ENCODE results near the gene SLC48A1. TPM values are rescaled to one million over a fixed set of nuclear protein-coding genes. Genes with fewer than 3 reads are reported as not detected.
"Not testable (repeated sequence)": the region's sequence is repeated elsewhere in the genome, so short reads cannot be mapped to it uniquely, and the experiment has no call there.

SLC48A1 gene
- total and polyA plus RNA-seq, 8 donors = 2.3 to 29.0 (median 13.7) TPM

DNA sequence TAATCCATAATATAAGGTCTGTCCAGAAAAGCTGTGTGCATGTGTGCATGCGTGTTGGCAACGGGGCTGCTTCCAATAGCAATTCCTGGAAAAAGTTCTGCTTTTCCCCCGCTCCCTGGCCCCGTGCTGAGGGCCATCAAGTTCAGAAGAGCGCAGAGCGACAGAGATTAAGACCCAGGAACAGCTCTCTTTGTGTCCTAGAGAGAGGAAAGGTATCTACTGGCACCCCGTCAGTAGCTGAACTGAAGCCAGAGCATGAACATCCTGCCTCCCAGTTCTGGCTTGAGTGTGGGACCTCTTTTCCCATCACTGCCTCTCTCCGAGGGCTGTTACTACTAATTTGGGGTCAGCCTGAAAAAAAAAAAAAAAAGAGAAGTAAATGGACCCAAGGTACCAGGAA is 31.1 kb downstream of the SLC48A1 start:
- Histone ChIP-seq H3K4me1 (peaks cover 97 to 100% (median 99%) of the 10 kb centered on the region in 4 donors), H3K27ac (peak overlapping the region in 3 of 5 donors; percentile 16 to 72 (median 63)), H3K27me3 (no peaks in the 10 kb centered on the region), H3K36me3 (peaks cover 0 to 24% (median 8%) of the 10 kb centered on the region in 4 donors), H3K4me3 (peak overlapping the region in 1 of 4 donors; percentile 17), H3K9me3 (no peaks in the 10 kb centered on the region)
- intact Hi-C loops (cut with DNase I; ENCODE audit: low total_unique reads) = no loop called here
- DNase-seq = no peak
- WGBS, 5 donors = 63 to 87% (median 72%) methylated on average over 8 of the region's 8 CpGs
- TF ChIP-seq POLR2AphosphoS5 (IDR thresholded peaks at IDR 0.05) = no peak
- TF ChIP-seq POLR2A (IDR thresholded peaks at IDR 0.05) = no peak
- TF ChIP-seq EP300 (IDR thresholded peaks at IDR 0.05) = no peak
- TF ChIP-seq, protein P1, sequence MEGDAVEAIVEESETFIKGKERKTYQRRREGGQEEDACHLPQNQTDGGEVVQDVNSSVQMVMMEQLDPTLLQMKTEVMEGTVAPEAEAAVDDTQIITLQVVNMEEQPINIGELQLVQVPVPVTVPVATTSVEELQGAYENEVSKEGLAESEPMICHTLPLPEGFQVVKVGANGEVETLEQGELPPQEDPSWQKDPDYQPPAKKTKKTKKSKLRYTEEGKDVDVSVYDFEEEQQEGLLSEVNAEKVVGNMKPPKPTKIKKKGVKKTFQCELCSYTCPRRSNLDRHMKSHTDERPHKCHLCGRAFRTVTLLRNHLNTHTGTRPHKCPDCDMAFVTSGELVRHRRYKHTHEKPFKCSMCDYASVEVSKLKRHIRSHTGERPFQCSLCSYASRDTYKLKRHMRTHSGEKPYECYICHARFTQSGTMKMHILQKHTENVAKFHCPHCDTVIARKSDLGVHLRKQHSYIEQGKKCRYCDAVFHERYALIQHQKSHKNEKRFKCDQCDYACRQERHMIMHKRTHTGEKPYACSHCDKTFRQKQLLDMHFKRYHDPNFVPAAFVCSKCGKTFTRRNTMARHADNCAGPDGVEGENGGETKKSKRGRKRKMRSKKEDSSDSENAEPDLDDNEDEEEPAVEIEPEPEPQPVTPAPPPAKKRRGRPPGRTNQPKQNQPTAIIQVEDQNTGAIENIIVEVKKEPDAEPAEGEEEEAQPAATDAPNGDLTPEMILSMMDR (IDR thresholded peaks at IDR 0.05) = no peak

DNA sequence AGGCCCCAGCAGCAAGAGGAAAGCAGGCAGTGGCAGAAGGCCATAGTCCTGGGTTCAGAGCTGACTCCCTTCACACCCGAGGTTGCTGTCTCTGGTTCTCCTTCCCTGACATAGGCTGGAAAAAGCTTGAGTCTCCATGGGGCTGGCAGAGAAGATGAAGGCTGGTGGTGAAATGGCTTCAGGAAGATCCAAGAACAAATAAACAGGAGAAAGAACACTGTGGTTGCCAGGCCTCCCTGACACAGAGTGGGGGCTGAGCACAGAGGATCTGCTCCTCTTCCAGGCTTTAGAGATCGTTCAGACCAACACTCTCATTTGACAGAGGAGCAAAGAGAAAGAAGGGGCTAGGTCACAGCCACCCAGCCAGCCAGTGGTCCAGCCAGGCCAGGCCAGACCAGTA is 32.4 kb downstream of the SLC48A1 start:
- intact Hi-C loops (cut with DNase I; ENCODE audit: low total_unique reads) = no loop called here
- no peak for TF ChIP-seq EP300 (IDR thresholded peaks at IDR 0.05)
- TF ChIP-seq POLR2AphosphoS5 (IDR thresholded peaks at IDR 0.05) = peak in 1 of 3 donors; percentile 43
- WGBS, 5 donors = 35 to 61% (median 53%) methylated on average over 2 of the region's 2 CpGs
- Histone ChIP-seq H3K4me3 (no peak overlapping the region), H3K27ac (peak overlapping the region in 4 of 5 donors; percentile 16 to 99 (median 98)), H3K36me3 (peaks cover 0 to 16% (median 7%) of the 10 kb centered on the region in 4 donors), H3K9me3 (no peaks in the 10 kb centered on the region), H3K4me1 (peaks cover 98 to 100% (median 99%) of the 10 kb centered on the region in 4 donors), H3K27me3 (no peaks in the 10 kb centered on the region)
- DNase-seq = no peak

DNA sequence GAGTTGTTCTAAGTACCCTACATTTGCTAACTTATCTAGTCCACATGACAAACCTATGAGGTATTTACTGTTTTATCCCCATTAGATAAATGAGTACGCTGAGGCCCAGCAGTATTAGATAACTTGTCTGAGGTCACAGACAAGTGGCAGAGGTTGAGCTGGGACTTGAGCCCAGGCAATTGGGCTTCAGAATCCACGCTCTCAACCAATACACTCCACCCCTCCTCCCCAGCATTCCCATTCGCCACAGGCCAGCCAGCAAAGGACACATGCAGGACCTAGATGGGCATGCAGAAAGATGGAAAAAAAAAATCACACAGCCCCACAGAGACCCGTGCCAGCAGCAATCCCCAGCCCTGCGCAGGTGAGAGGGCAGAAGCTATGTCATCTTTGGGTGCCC is 34.3 kb downstream of the SLC48A1 start:
- H3K27ac ChIP-seq = peak overlapping the region in 4 of 5 donors; percentile 97 to 99 (median 98)
- H3K27me3 ChIP-seq = no peaks in the 10 kb centered on the region
- DNase-seq = no peak
- H3K9me3 ChIP-seq = no peaks in the 10 kb centered on the region
- H3K4me3 ChIP-seq = peak overlapping the region in 1 of 4 donors; percentile 28
- intact Hi-C loops (cut with DNase I; ENCODE audit: low total_unique reads) = no loop called here
- peaks cover 0 to 16% (median 5%) of the 10 kb centered on the region in 4 donors for H3K36me3 ChIP-seq
- TF ChIP-seq EP300 (IDR thresholded peaks at IDR 0.05) (no peak), POLR2AphosphoS5 (IDR thresholded peaks at IDR 0.05) (no peak)
- 32 to 58% (median 46%) methylated on average over 5 of the region's 5 CpGs for WGBS, 5 donors
- peaks cover 96 to 100% (median 100%) of the 10 kb centered on the region in 4 donors for H3K4me1 ChIP-seq

DNA sequence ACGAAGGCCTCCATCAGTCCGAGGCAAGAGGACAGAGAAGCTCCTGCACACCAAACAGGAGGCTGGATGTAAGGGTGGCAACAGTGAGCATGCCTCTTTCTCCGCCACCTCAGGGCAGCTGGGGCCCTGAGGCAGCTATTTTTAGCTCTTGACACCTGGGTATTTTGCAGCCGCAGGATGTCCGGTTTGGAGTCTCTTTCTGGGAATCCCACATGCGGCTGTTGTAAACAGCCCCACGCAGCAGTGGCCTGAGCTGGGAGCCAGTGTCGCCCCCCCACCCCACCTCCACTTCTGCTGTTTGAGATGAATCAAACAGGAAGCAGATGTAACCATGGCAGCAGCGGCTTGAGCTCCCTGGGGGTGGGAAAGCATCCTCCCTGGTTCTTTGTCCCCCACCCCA is 35.0 kb downstream of the SLC48A1 start:
- H3K27me3 ChIP-seq = no peaks in the 10 kb centered on the region
- peaks cover 0 to 16% (median 5%) of the 10 kb centered on the region in 4 donors for H3K36me3 ChIP-seq
- TF ChIP-seq POLR2AphosphoS5 (IDR thresholded peaks at IDR 0.05) (peak in 1 of 3 donors; percentile 43), EP300 (IDR thresholded peaks at IDR 0.05) (peak; percentile 30), POLR2A (IDR thresholded peaks at IDR 0.05) (no peak)
- TF ChIP-seq, protein P1 (IDR thresholded peaks at IDR 0.05) = no peak
- 9 to 34% (median 21%) methylated on average over 8 to 9 of the region's 9 CpGs for WGBS, 5 donors
- intact Hi-C loops (cut with DNase I; ENCODE audit: low total_unique reads) = no loop called here
- H3K4me1 ChIP-seq = peaks cover 95 to 100% (median 99%) of the 10 kb centered on the region in 4 donors
- H3K27ac ChIP-seq = peak overlapping the region in 4 of 5 donors; percentile 97 to 99 (median 98)
- DNase-seq = peak in 1 of 2 donors; percentile 83
- no peaks in the 10 kb centered on the region for H3K9me3 ChIP-seq
- peak overlapping the region in 1 of 4 donors; percentile 28 for H3K4me3 ChIP-seq

DNA sequence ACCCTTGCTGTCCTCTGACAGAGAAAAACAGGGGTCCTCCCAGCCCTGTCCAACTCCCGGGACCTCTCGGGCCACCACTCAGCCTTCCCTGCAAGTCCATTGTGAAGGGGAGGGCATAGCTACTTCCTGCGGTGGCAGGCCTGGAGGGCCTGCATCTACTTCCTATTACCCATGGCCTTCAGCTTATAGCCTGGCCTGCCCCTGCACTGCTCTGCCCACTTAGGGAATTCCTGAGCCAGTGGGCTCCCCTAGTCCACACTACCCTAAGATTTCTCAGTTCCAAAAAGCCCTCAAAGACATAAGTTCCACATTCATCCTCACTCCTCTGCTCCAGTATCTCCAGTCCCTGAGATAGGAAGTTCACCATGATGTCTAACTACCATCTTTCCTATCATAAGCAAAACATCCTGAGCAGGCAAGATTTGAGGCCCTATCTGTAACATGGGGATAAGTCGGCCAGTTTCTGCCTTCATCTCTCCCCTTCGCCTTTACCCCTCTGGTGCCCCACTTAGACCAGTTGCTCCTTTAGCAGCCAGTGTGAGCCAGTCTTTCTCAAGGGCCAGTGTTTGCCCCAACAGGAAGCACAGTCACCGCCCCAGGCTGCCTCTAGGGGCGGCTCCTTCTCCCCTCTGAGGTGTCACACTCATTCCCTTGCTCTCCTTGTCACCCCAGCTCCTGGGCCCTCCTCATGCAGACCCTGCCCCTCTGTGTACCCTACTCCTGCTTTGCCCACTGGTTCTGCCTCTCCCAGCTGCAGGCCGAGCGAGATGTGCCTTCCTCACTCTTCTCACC is 35.7 kb downstream of the SLC48A1 start:
- intact Hi-C loops (cut with DNase I; ENCODE audit: low total_unique reads) = no loop called here
- Histone ChIP-seq H3K27me3 (no peaks in the 10 kb centered on the region), H3K36me3 (peaks cover 0 to 13% (median 2%) of the 10 kb centered on the region in 4 donors), H3K4me1 (peaks cover 96 to 100% (median 99%) of the 10 kb centered on the region in 4 donors), H3K27ac (peak overlapping the region; percentile 36 to 99 (median 98)), H3K9me3 (no peaks in the 10 kb centered on the region), H3K4me3 (peak overlapping the region in 2 of 4 donors; percentile 7 to 28)
- WGBS, 5 donors = 59 to 74% (median 63%) methylated on average over 9 of the region's 9 CpGs
- no peak for DNase-seq
- TF ChIP-seq EP300 (IDR thresholded peaks at IDR 0.05) = no peak
- TF ChIP-seq, protein P1 (IDR thresholded peaks at IDR 0.05) = no peak
- no peak for TF ChIP-seq POLR2AphosphoS5 (IDR thresholded peaks at IDR 0.05)
- no peak for TF ChIP-seq POLR2A (IDR thresholded peaks at IDR 0.05)

DNA sequence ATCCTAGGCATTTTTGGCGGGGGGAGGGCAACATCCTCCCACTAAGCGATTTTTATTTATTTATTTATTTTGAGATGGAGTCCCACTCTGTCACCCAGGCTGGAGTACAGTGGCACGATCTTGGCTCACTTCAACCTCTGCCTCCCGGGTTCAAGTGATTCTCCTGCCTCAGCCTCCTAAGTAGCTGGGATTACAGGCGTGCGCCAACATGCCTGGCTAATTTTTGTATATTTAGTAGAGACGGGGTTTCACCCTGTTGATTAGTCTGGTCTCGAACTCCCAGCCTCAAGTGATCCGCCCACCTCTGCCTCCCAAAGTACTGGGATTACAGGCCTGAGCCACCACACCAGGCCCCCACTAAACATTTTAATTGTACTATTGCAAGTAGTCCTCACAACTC is 36.5 kb downstream of the SLC48A1 start:
- intact Hi-C loops (cut with DNase I; ENCODE audit: low total_unique reads); DNase-seq; H3K9me3 ChIP-seq; H3K4me3 ChIP-seq; H3K27me3 ChIP-seq; H3K36me3 ChIP-seq: not testable (repeated sequence)
- 82 to 90% (median 84%) methylated on average over 9 of the region's 9 CpGs for WGBS, 5 donors
- Histone ChIP-seq H3K27ac (peak overlapping the region in 4 of 5 donors; percentile 97 to 99 (median 98)), H3K4me1 (peaks cover 96 to 100% (median 99%) of the 10 kb centered on the region in 4 donors)
